HFF-Myc (cell line): ENCODE measurements around the gene ARMH1.
A peak's percentile ranks its signal among the peaks of the same experiment; 100 is the strongest.

ENCODE experiments used
- DNase-seq: peaks from one replicate; pipeline ENCODE4 v3.0.0-alpha.2; 2011; ENCODE audit warnings: low read depth; ENCODE audit errors: extremely low read depth
- H3K4me3 ChIP-seq: replicated peaks from 2 replicates; pipeline ENCODE4 v1.5.1; 2011; ENCODE audit warnings: low read depth, mild to moderate bottlenecking, control low read depth, low read length
- TF ChIP-seq, protein P1 (sequence below): IDR thresholded peaks from 2 replicates; pipeline ENCODE4 v1.5.1; 2012; ENCODE audit warnings: mild to moderate bottlenecking, low read depth, low read length, control low read depth; ENCODE audit errors: missing control alignments

ARMH1 gene

DNA sequence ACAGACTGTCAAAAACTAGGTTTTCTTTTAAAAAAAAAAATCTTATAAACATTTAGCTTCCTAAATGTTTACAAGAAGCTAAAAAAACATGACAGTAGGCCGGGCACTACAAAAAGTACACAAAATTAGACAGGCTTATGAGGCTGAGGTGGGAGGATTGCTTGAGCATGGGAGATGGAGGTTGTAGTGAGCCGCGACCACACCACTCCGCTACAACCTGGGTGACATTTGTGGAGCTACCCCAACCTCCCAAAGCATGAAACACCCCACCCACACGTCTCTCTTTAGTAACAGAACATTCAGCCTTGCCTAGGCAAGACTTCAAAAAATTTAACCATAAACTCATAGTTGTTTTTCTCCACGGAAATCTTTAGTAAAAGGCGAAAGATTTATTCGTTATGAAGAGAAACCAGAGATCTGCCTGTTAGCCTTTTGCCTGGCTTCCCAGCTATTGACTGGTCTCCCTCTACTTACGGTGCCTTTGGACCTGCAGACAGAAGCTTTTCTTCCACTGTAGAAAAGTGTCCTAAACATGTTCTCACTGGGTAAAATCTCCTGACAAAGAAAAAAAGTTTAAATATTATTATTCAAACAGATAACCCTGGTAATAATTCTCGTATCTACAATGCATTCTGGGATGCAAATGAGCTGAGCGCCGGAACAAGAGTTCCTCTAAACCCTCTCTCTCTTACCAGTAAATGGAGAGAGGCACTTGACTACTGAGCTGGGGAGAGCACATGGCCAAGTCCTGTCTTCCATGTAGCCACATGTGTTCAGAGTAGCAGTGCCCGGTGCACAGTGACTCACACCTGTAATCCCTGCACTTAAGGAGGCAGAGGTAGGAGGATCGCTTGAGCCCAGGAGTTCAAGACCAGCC, 47.2 kb downstream of the ARMH1 start:
- peak; percentile 98 for DNase-seq
- TF ChIP-seq, protein P1, sequence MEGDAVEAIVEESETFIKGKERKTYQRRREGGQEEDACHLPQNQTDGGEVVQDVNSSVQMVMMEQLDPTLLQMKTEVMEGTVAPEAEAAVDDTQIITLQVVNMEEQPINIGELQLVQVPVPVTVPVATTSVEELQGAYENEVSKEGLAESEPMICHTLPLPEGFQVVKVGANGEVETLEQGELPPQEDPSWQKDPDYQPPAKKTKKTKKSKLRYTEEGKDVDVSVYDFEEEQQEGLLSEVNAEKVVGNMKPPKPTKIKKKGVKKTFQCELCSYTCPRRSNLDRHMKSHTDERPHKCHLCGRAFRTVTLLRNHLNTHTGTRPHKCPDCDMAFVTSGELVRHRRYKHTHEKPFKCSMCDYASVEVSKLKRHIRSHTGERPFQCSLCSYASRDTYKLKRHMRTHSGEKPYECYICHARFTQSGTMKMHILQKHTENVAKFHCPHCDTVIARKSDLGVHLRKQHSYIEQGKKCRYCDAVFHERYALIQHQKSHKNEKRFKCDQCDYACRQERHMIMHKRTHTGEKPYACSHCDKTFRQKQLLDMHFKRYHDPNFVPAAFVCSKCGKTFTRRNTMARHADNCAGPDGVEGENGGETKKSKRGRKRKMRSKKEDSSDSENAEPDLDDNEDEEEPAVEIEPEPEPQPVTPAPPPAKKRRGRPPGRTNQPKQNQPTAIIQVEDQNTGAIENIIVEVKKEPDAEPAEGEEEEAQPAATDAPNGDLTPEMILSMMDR: no peak
- H3K4me3 ChIP-seq: no peak overlapping the region

DNA sequence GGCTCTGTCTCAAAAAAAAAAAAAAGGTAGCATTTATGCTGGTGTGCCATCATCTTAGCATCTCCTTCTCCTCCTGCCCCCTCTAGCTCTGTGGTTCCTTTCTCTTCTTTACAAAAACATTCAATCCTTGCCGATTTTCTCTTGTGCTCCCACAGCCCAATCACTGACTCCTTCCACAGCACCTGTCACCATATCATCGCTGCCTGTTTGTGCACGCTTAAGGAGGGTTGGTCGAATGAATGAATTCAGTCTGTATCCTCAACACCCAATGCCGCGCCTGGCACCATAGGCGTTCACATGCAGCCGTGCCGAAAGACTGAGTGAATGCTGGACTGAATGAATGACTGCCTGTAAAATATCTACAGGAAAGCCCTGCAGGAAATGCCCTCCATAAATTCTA, 48.5 kb downstream of the ARMH1 start:
- no peak overlapping the region for H3K4me3 ChIP-seq
- no peak for DNase-seq
- TF ChIP-seq, protein P1: no peak

DNA sequence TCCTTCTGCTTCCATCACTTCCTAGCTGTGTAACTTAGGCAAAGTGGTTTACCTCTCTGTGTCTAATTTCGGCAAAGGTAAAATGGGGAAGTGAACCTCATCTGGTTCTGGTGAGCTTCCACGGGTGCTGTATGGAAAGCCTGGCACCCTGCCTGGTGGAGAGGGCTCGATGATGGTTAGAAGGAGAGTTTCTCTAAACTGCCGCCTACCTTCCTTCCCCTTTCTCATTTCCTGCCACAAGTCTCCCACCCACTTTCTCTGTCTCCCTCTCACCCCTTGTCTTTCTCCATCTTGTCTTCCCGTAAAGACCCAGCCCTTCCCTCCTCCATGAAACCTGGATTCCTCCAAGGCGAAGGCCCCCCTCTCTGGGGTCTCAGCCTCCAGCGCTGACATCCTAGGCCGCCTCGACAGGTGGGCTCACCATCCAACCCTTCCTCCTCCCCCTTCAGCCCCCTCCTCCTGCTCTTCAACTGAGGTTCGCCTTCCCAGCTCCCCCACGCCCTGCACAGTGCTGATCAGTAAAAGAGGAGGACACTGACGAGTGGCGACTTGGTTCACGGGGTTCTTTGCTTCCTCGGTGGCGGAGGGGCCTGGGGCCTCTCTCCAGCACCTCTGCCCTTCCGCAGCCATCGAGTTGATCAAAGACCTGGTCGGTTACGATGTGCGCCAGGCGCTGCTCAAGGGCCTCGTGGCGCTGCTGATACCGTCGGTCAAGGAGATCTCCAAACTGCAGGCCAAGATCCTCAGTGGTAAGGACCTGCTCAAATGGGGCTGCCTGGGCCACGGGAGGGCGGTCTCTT, 49.2 kb downstream of the ARMH1 start:
- TF ChIP-seq, protein P1: no peak
- H3K4me3 ChIP-seq: no peak overlapping the region
- no peak for DNase-seq

DNA sequence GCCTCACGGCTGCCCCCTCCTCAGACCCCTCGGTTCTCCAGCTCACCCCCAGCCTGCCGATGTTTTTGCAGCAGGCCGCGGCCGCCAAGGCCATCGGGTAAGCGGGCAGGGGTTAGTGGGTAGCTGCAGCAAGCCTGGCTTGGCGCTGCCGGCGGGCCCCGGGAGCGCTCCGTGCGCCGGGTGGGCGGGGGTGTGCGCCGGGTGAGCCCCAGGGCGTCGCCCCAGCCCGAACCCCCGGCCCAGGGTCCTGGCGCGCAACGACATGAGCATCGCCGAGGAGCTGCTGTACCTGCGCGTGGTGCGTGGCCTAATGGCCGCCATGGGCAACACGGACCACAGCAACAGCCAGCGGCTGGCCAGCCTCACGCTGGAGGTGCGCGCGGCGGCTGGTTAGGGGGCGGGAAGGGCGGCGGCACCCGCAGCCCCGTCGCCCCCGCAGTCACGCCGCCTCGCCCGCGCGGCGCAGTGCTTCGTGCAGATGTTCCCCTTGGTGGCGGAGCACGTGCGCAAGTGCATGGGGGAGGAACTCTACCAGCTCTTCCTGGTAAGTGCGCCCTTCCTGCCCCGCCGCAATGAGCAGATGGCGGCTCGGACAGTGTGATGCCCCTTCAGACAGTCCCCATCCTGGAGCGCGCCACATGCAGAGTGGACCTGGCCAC, 49.9 kb downstream of the ARMH1 start:
- DNase-seq: no peak
- no peak overlapping the region for H3K4me3 ChIP-seq
- TF ChIP-seq, protein P1: no peak

DNA sequence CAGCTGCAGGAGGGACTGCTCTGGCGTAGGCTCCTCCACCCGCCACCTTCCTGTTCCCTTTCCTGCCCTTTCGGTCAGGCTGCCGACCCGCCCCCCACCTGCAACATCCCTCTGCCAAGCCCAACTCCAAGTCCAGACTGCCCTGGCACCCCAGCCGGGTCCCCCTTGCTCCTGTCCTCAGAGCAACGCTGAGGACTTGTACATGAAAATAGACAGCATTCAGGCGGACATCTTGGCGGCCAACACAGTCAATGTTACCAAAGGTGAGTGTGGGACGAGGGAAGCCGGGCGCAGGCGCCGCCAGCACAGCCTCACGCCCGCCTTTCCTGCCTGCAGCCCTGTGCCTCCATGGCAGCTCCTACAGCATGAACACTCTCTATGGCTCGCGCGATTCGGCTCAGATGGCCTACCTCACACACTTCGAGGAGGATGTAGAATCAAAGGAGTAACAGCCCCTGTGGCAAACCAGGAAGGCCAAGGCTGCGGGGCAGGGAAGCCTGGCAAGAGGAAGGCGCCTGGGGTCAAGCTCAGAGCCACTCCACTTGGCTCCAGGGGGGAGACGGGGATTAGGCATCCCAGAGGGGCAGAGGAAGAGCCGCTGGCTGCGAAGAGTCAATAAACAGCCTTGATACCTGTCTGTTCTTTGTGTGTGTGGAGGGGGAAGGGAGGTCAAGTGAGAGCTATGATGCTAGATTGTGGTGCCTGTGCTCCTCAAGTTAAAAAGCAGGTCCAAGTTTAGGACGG, 50.6 kb downstream of the ARMH1 start:
- no peak for DNase-seq
- no peak overlapping the region for H3K4me3 ChIP-seq
- TF ChIP-seq, protein P1: no peak
